Hematopoietic multipotent progenitor cell (in vitro differentiated cells): ENCODE measurements around the gene RPS21. TPM values are rescaled to one million over a fixed set of nuclear protein-coding genes. Genes with fewer than 3 reads are reported as not detected.
A peak's percentile ranks its signal among the peaks of the same experiment; 100 is the strongest.

Experiments
- DNase-seq, 3 donors: peaks; one replicate each; pipeline ENCODE4 v3.0.0-alpha.2; 2011 to 2015; ENCODE audit warnings: low read depth in 2 of 3, low spot score in 2 of 3
- total RNA-seq: library from RNA; depleted of rRNA; stranded (reverse); fragments of >200 nt; gene quantifications from one replicate; pipeline ENCODE4 v1.2.3, GENCODE V29; 2012

The RPS21 gene
- 5,188 TPM for total RNA-seq

DNA sequence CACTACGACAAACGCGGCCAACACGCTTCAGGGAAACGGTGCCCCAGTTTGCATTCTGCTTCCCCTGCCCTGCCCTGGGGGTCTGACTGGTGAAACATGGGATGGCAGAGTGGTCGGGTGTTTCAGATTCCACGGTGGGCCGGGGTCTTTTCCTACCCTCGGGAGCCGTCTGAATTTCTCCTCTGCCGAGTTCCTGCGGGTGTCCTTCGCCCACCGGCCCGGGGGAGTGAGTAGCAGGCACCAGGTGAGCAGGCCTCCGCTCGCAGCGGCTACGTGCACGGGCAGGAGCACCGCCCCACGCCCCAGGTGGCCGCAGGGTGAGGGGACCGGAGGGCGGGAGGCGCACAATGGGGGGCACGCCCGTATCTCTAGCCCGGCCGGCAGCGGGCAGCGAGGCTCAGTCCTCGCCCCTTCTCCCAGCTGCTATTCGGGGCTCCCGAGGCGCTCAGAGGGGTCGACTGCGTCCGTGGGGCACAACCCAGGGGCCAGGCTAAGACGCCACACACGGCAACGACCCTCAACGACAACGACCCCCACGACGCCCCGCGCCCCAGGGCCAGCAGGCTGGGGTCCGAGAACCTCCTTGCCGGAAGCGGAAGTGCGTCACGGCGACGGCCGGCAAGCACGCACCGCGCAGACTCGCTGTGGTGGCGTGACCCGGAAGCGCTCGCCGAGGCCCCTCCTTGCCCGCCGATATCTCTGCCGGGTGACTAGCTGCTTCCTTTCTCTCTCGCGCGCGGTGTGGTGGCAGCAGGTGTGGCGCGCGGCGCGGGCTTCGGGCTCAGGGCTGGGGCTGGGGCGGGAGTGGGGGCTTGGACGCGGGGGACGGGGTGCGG is at the start of gene RPS21:
TSS of gene RPS21 (plus strand) at position 721 of the 836 bp plus-strand sequence. CDS start 236 bp downstream, outside the sequence.
- DNase-seq: peak; percentile 79 to 95 (median 93)

DNA sequence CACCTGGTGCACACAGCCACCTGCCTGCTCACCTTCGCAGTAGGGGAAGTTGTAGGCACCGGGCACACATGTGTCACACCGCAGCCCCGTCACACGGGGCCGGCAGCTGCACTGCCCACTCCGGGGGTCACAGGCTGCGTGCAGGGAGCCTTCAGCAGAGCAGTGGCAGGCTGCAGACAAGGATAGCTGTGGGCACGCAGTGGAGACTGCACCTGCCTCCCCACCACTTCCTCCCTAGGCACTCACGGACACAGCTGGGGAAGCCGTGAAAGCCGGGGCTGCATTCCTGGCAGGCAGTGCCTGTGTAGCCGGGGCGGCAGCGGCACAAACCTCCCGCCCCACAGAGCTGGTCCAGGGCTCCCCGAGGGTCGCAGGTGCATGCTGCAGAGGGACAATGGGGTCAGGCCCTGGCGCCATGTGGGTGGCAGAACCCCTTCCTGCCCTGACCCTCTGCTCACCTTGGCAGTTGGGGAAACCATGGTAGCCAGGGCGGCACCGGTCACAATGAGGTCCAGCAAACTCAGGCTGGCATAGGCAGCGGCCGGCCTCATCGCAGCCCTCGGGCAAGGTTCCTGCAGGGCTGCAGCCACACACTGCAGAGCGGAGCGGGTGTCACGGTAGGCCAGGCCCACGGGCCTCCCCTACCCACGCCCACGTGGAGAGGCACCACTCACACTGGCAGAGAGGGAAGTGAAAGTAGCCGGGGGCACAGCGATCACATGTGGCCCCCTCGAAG is 49.2 kb upstream of the RPS21 start:
- DNase-seq: no peak

DNA sequence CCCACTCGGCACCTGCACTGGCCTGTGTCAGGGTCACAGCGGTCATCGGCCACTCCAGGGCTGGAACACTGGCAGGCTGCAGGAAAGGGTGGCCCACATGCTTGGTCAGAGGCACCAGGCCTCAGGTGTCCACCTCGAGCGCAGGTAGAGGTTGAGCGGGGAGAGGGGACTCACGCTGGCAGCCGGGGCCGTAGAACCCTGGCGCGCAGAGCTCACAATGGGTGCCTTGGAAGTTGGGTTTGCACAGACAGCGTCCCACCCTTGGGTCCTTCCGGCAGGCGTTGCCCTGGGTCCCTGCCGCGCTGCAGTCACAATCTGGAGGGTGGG is 48.6 kb upstream of the RPS21 start:
- no peak for DNase-seq

DNA sequence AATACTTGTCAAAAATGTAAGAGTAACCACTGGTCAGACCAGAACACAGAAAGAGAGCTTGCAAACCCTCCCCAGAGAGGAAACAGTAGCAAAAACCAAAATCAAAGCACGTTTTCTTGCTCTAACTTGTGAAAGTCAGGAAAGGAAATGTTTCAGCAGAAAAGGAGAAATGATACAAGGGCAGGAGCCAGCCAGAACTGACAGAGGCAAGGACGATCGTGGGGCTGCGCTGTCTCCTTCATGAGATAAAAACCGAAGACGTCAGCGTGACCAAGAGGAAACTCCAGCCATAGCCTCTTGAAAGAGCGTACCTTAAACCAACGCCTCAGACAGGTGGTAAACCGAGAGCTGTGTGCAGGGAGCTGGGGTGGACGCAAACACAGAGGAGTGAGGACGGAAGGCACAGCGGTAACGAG is 47.2 kb upstream of the RPS21 start:
- no peak for DNase-seq

DNA sequence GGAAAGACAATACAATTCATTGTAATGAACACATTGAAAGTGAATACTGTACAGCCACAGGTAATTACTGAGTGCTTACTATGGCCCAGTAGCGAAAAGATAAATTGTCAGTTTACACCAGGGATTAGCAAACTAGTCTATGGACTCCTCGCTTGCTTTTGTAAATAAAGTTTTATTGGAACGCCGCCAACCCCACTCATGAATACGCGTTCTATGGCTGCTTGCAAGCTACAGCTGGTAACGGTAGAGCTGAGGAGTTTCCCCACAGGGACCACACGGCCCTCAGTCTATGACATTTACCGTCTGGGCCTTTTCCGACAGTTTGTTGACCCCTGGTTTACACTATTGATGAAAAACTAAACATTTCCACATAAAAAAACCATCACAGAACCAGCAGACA is 44.0 kb upstream of the RPS21 start:
- DNase-seq: no peak

DNA sequence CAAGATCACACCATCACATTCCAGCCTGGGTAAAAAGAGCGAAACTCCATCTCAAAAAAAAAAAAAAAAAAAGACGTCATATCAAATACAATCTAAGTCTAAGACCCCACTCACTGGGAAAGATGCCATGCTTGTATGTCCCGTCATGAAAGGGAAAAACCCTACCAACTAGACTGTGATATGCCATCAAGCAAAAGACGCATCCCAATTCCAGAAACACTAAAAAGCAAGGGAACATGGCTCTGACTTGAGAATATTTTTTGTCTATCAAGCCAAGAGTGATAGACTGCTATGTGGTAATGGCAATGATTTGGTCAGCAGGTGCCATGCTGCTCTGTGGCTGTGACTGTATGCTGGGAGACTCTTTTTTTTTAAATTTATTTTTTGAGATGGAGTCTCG is 42.8 kb upstream of the RPS21 start:
- no peak for DNase-seq

DNA sequence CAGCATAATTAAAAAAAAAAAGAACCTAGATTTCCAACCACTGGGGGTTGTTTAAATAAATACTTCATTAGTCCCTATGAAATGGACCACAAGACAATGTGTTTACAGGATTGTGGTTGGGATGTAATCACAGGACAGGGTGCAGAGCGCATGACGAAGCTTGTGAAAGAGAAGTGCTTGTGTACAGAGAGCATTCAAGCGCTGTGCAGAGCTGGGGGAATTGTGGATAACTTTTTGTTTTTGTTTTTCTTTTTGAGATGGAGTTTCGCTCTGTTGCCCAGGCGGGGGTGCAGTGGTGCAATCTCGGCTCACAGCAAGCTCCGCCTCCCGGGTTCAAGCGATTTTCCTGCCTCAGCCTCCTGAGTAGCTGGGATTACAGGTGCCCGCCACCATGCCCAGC is 42.1 kb upstream of the RPS21 start:
- no peak for DNase-seq

DNA sequence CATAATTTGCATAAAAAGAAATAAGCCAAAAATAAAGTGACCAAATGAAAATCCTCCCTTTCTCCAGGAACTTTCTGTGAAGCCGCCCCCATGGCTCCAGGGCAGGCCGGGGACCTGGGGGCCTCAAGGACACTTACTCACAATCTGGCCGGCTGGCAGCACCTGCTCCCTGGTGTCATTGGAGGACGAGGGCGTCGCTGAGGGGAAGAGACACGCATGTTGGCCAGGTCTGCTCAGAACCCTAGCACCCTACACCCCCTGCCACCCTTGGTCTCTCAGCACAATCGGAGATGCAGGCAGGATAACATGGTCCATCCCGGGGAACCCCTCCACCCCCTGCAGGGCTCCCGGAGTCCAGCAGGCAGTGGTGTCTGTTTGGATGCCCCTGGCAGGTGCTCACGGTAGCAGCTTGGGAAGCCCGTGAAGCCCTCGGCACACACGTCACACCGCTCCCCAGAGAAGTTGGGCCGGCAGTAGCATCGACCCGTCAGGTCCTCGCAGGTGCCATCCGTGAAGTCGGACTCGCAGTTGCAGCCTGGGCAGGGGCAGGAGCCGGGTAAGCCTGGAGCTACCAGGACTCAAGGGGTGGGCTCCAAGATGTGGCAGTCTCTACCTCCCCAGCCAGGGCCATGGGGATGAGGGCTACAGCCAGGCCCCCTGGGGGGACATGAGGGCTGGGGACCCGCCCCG is 41.1 kb upstream of the RPS21 start:
- DNase-seq: no peak

DNA sequence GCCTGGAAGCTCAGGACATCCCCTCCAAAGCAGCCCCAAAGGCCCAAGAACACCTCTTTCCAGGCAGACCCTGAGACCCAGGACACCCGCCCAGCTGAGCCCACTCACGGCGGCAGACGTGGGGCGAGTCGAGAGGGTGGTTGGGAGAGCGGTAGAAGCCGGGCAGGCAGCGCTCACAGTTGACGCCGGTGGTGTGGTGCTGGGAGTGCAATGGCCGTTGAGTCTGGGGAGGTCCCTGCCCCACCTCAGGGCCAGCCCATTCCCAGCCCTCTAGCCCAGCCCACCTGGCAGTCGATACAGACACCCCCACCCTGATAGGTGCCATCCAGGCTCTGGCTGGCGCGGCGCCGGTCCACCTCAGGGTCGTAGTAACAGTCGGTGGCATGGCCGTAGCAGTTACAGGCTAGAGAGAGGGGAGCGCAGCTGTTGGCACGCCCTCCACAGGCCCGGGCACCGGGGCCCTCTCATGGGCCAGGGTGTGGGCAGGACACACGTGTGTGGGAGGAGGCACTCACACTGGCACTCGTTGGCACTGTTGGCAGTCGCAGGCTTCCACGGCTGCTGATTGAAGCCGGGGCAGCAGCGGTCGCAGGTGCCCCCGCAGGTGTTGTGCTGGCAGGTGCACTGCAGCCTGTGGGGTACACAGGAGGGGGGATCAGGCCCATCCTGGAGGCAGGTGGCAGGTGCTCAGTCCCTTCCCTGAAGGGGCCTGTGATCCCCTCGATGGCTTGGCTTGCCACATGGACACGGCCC is 40.3 kb upstream of the RPS21 start:
- no peak for DNase-seq

DNA sequence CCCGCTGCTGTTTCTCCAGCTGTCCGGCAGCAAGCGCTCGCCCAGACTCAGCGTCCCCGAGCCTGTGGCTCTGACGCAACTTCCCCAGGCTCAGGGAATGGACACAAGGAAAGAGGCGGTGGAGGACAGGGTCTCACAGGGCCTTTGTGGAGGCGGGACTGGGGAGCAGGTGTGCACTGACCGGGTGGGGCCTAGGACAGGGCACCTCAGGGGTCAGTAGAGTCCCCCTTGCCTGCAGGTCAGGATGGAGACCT is 39.8 kb upstream of the RPS21 start:
- no peak for DNase-seq

DNA sequence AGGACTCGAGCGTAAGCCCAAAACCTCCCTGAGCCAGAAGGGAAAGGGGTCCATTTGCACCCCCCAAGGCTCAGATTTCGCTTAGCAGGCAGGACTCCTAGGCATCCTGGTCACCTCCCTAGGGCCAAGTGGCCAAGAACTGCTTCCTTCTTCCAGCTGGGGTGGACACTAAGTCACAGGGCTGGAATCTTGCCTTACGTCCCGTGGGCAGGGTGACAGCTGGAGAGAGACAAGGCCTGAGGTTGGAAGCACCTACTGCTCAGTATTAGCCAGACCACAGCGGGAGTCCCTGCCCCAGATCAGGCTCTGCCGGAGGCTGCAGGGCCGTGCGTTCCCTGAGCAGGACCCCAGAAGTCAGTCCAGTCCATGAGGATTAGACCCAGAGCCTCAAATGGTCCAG is 39.5 kb upstream of the RPS21 start:
- DNase-seq: no peak

DNA sequence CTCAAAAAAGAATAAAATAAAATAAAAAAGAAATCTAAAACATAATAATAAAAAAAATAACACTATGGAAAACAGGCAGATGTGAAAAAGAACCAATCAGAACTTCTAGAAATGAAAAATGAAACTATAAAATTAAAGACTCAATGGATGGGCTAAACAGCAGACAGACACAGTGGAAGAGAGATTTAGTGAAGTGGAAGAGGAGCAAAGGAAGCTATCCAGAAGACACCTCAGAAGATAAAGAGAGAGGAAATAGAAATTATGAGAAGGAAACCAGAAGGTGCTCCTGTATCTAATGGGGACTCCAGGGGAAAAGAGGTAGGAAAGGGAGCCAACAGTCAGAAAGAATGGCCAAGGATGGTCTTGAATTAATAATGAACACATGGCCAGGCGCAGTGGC is 38.3 kb upstream of the RPS21 start:
- no peak for DNase-seq

DNA sequence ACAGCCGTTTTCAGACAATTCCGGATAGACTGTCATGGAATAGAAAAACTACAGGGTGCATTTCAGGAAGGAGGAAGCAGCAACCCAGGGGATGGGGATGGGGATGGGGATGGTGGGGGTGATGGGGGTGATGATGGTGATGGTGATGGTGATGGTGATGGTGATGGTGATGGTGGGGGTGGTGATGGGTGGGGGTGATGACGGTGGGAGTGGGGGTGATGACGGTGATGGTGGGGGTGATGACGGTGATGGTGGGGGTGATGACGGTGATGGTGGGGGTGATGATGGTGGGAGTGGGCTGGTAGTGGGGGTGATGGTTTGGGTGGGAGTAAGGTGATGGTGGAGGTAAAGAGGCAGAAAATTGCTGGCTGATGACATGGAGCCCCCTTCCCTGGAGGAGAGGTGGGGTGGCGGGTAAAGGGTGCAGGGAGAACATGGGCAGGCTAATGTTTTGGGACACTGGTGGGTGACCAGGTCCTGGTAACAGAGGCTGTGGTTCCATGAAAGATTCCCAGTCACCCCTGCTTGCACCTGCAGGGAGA is 37.3 kb upstream of the RPS21 start:
- DNase-seq: no peak

DNA sequence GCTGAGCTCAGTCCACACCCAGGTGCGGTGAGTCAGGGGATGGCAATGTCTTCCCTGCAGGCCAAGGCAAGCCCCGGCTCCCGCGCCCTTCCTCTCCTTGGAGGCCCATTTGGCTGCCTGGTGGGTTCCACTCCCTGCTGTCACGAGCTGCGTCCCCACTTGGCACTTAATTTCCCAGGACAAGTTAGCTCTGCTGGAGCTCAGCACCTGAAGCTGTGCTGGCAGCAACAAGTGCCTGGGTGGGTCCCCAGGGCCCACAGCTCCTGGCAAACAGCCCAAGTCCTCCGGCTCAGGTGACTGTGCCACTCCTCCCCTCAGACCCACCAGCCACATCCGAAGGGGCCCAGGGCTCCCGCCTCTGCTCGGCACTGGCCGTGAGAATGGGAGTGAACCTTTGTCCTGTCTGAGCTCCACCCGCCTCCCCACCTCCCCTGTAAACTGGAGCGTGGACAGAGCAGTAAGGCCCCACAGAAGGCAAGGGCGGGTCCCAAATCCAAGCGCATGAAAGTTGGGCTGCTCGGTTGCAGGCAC is 36.7 kb upstream of the RPS21 start:
- DNase-seq: no peak

DNA sequence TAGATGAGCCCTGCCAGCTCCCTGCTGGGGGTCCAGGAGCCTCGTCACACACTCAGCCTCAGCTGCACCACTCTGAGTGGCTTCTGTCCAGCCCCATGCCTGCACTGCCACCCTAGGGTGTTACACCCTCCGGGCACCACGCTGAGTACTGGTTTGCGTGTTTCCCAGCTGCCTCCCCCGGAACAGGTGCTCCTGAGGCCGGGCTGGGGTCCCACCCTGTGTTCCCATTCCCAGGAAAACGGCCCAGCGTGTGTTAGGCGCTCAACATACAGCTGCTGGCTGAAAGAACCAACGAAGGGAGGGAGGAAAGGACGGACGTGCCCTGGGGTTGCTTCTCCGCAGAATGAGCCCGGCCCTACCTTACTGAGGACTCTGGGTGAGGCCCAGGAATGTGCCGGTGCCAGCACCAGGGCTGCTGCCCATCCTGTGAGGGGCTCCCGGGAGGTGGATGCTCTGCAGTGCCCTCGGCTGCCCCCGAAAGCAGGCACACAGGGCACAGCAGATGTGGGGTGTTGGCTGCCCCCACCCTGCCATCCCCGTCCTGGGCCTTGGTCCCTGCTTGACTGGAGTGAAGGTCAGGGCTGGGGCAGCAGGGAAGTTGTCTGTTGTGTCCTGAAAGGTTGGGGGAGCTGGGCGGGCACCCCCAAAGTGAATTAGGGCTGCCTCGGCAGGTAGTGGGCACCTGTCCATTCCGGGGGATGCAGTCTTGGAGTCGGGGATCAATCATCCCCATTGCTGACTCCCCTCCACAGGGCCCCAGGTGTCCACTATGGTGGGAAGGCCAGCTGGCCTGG is 36.1 kb upstream of the RPS21 start:
- DNase-seq: no peak

DNA sequence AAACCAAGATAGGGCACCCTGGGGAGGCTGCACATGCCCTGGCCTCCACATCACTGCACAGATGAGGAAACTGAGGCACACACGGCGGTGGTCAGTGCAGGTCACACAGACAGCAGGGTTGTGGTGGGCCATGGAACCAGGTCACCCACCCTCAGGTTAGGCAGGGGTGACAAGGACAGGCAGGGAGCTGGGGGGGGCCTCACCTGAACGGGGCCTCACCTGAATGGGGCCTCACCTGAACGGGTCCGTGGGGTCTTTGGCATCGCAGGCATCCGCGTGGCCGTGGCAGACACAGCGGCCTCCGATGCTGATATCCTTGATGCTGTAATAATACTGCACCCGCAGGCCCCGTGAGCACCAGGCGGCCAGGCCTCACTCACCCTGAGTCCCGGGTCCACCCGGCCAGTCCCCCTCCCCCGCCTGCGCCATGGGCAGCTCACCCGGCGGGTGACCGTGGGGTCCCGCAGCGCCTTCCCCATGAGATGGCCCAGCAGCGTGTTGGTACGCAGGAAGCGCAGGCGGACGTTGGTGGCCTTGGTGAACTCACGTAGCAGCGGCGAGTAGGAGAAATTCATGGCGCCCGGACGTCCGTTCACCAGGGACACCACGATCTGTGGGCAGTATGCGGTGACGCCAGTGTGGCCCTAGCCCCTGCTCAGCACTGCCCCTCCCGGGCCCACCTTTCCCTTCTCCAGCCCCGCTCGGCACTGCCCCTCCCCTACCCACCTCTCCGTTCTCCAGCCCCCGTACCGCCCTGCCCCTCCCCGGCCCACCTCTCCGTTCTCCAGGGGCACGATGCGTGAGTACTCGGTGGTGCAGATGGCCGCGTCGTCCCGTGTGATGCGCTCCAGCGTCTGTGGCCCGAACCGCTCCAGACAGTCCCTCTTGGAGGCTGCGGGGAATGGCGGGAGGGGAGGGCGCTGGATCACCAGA is 35.2 kb upstream of the RPS21 start:
- DNase-seq: no peak

DNA sequence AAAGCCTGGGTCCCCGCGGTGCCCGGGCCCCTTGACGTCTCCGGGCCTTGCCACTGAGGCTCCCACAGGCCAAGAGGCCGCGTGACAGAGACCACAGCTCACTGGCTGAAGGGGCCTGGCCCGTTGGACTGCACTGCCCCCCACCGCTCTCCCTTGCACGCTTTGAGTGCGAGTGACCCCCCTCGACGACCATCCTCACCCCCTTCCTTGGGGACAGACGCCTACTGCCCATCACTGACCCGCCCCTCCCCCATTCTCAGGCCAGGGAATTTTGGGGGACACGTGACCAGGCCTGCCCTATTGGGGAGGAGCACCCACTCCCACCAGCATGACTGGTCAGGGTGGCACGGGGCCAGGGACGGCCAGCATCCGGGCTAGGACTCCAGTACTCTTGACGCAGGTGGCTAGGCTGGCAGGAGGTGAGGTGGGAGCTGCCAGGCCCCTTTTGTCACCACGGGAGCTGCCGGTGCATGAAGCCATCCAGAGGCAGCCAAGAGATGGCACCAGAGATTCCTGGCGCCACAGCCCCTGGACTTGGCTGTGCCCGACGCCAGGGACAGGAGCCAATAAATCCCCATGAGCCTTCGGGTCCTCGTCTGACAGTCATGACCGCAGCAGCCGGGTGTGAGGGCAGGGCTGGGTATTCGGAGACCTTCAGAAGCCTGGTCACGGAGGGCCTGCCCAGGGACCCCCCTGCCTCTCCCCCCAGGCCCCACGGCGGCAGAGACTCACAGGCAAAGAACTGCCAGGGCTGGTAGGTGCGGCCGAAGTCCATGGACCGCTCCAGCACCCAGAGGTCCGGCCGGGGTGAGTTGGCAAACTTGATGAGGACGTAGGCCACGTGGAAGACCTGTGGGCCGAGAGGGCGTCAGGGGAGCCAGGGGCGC is 34.3 kb upstream of the RPS21 start:
- no peak for DNase-seq
